GM19438 (cell line): ENCODE data around the gene C9orf72.
"Not testable (repeated sequence)": the region's sequence is repeated elsewhere in the genome, so short reads cannot be mapped to it uniquely, and the experiment has no call there.

Source experiments
- ATAC-seq: cut with Tn5 transposase; IDR thresholded peaks from one replicate; pipeline ENCODE4 v1.9.1; 2021; ENCODE audit warnings: low read depth; ENCODE audit not compliant: unreplicated experiment

Gene C9orf72

GRCh38 chr9:27519466-27520465 is 53.5 kb downstream of the C9orf72 start:
- ATAC-seq = no peak

GRCh38 chr9:27518809-27519208 is 54.5 kb downstream of the C9orf72 start:
- no peak for ATAC-seq

GRCh38 chr9:27518006-27518405 is 55.3 kb downstream of the C9orf72 start:
- no peak for ATAC-seq

GRCh38 chr9:27514551-27514950 is 58.7 kb downstream of the C9orf72 start:
- ATAC-seq = no peak

- ATAC-seq = no peak
Observed at GRCh38 chr9:27511771-27512170, 61.5 kb downstream of the C9orf72 start.

GRCh38 chr9:27510780-27511179 is 62.5 kb downstream of the C9orf72 start:
- no peak for ATAC-seq

- no peak for ATAC-seq
Observed at GRCh38 chr9:27506981-27507380, 66.3 kb downstream of the C9orf72 start.

- no peak for ATAC-seq
Observed at GRCh38 chr9:27505744-27506161, 67.5 kb downstream of the C9orf72 start.

GRCh38 chr9:27504259-27504658 is 69.0 kb downstream of the C9orf72 start:
- ATAC-seq = no peak

- no peak for ATAC-seq
Observed at GRCh38 chr9:27503623-27504022, 69.7 kb downstream of the C9orf72 start.

GRCh38 chr9:27500902-27501301 is 72.4 kb downstream of the C9orf72 start:
- ATAC-seq = not testable (repeated sequence)

GRCh38 chr9:27499451-27499850 is 73.8 kb downstream of the C9orf72 start:
- ATAC-seq = no peak

GRCh38 chr9:27497883-27498417 is 75.3 kb downstream of the C9orf72 start:
- no peak for ATAC-seq
